Endodermal cell (in vitro differentiated cells): ENCODE measurements around the gene DNMT3A. TPM values are rescaled to one million over a fixed set of nuclear protein-coding genes. Genes with fewer than 3 reads are reported as not detected.

Source experiments
- DNase-seq: peaks from one replicate; pipeline ENCODE4 v3.0.0-alpha.2; 2017
- H3K27ac ChIP-seq: 2 replicates; pipeline ENCODE4 v1.5.1; 2013; ENCODE audit warnings: mild to moderate bottlenecking, low read depth, low read length, moderate library complexity
- H3K27me3 ChIP-seq: 2 replicates; pipeline ENCODE4 v1.6.1; 2013; ENCODE audit warnings: mild to moderate bottlenecking, low read length, moderate library complexity; ENCODE audit not compliant: insufficient read depth, control insufficient read depth, poor library complexity, severe bottlenecking
- H3K36me3 ChIP-seq: 2 replicates; pipeline ENCODE4 v1.7.0; 2013; ENCODE audit warnings: mild to moderate bottlenecking, low read length, moderate library complexity; ENCODE audit not compliant: control insufficient read depth, insufficient read depth
- H3K4me1 ChIP-seq: one replicate; pipeline ENCODE4 v1.7.0; 2013; ENCODE audit warnings: low read length; ENCODE audit not compliant: control insufficient read depth, insufficient read depth
- H3K4me3 ChIP-seq: 2 replicates; pipeline ENCODE4 v1.5.1; 2013; ENCODE audit warnings: mild to moderate bottlenecking, low read length, moderate library complexity
- H3K9ac ChIP-seq: 2 replicates; pipeline ENCODE4 v1.6.1; 2013; ENCODE audit warnings: mild to moderate bottlenecking, low read length, moderate library complexity; ENCODE audit not compliant: poor library complexity, severe bottlenecking; ENCODE audit errors: extremely low read depth
- H3K9me3 ChIP-seq: 2 replicates; pipeline ENCODE4 v1.6.1; 2013; ENCODE audit warnings: mild to moderate bottlenecking, low read length, moderate library complexity; ENCODE audit not compliant: control insufficient read depth
- H3K27ac Mint-ChIP-seq: 2 replicates; pipeline ENCODE4 v1.8.0; 2020; ENCODE audit warnings: mixed read lengths
- H3K27me3 Mint-ChIP-seq: 2 replicates; pipeline ENCODE4 v1.8.0; 2021; ENCODE audit warnings: mild to moderate bottlenecking, mixed read lengths; ENCODE audit not compliant: insufficient read depth
- H3K36me3 Mint-ChIP-seq: 2 replicates; pipeline ENCODE4 v1.8.0; 2020; ENCODE audit warnings: low read depth, mixed read lengths
- H3K4me1 Mint-ChIP-seq: 2 replicates; pipeline ENCODE4 v1.8.0; 2020; ENCODE audit warnings: mixed read lengths
- H3K4me3 Mint-ChIP-seq: 2 replicates; pipeline ENCODE4 v1.8.0; 2020; ENCODE audit warnings: mild to moderate bottlenecking, moderate library complexity, mixed read lengths
- H3K9me3 Mint-ChIP-seq: 2 replicates; pipeline ENCODE4 v1.8.0; 2020; ENCODE audit warnings: mild to moderate bottlenecking, mixed read lengths
- WGBS, 2 experiments: methylation state at CpG; one replicate each; pipeline versions ENCODE4 v1.1.5 to v1.1.7; 2013; ENCODE audit warnings: missing lambda C conversion rate in 2 of 2, mixed read lengths in 1 of 2; ENCODE audit not compliant: insufficient coverage in 1 of 2, insufficient read length in 1 of 2; 5-methylcytosine and 5-hydroxymethylcytosine counted together
- total RNA-seq, 2 donors: library from RNA; stranded (reverse); fragmentation: NEBNext Ultra II Directional in 1 of 2; extraction: Animal tissue kit (Norgen Biotek cat#: 25700) in 1 of 2; gene quantifications; 2 replicates in 1 of 2; 3 replicates in 1 of 2; pipeline ENCODE4 v1.2.1, GENCODE V29; 2021
- TF ChIP-seq, protein P1 (sequence below): fragments of 200-600 bp; sonication (generic); conservative IDR thresholded peaks from 2 replicates; pipeline ENCODE4 v1.5.0; 2021; ENCODE audit warnings: antibody characterized with exemption, mild to moderate bottlenecking

Gene DNMT3A
- total RNA-seq, 2 donors from 2014 or later = 124 to 139 TPM

DNA sequence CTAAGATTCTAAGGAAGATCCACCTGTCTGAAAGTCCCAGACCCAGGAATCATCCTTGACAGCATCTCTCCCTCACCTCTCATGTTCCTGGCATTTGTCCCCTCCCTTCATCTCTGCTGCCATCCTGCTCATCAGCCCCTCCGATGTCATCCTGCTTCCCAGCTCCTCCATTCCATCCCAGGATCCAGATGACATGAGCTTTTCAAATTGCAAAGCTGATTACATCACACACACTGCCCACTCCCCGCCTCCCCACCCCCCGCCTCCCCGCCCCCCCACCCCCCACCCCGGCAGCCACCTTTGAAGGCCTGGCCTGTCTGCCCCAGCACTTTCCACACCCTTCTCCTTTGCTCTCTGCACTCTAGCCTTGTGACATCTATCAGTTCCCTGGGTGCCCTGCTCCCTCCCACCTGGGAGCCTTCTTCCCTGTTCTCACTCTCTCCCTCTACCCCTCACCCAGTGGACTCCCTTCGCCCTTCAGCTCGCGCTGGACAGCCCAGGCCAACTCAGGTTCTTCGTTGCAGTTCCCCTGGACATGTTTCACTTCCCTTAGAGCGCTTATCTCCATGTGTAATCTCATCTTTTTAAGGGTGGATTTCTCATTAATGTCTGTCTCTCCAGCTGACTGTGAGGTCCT, 61.6 kb downstream of the DNMT3A start:
- H3K27ac Mint-ChIP-seq = no peak overlapping the region
- no peak overlapping the region for H3K27ac ChIP-seq
- H3K4me1 Mint-ChIP-seq = peaks cover 12% of the 10 kb centered on the region
- no peak overlapping the region for H3K4me3 ChIP-seq
- TF ChIP-seq, protein P1, sequence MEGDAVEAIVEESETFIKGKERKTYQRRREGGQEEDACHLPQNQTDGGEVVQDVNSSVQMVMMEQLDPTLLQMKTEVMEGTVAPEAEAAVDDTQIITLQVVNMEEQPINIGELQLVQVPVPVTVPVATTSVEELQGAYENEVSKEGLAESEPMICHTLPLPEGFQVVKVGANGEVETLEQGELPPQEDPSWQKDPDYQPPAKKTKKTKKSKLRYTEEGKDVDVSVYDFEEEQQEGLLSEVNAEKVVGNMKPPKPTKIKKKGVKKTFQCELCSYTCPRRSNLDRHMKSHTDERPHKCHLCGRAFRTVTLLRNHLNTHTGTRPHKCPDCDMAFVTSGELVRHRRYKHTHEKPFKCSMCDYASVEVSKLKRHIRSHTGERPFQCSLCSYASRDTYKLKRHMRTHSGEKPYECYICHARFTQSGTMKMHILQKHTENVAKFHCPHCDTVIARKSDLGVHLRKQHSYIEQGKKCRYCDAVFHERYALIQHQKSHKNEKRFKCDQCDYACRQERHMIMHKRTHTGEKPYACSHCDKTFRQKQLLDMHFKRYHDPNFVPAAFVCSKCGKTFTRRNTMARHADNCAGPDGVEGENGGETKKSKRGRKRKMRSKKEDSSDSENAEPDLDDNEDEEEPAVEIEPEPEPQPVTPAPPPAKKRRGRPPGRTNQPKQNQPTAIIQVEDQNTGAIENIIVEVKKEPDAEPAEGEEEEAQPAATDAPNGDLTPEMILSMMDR = no peak
- H3K36me3 ChIP-seq = no peaks in the 10 kb centered on the region
- no peaks in the 10 kb centered on the region for H3K27me3 Mint-ChIP-seq
- DNase-seq = no peak
- H3K4me1 ChIP-seq = no peaks in the 10 kb centered on the region
- H3K9me3 Mint-ChIP-seq = no peaks in the 10 kb centered on the region
- H3K9ac ChIP-seq = no peak overlapping the region
- H3K36me3 Mint-ChIP-seq = no peaks in the 10 kb centered on the region
- no peaks in the 10 kb centered on the region for H3K9me3 ChIP-seq
- 78 to 81% methylated on average over 4 to 6 of the region's 10 CpGs for WGBS, 2 experiments
- H3K27me3 ChIP-seq = no peaks in the 10 kb centered on the region
- no peak overlapping the region for H3K4me3 Mint-ChIP-seq

GRCh38 chr2:25279091-25279651, 62.6 kb downstream of the DNMT3A start:
- Mint-ChIP-seq H3K27me3 (no peaks in the 10 kb centered on the region), H3K36me3 (no peaks in the 10 kb centered on the region), H3K9me3 (no peaks in the 10 kb centered on the region), H3K4me3 (no peak overlapping the region), H3K4me1 (peaks cover 12% of the 10 kb centered on the region), H3K27ac (no peak overlapping the region)
- TF ChIP-seq, protein P1 = no peak
- Histone ChIP-seq H3K4me3 (no peak overlapping the region), H3K9me3 (no peaks in the 10 kb centered on the region), H3K4me1 (no peaks in the 10 kb centered on the region), H3K36me3 (no peaks in the 10 kb centered on the region), H3K9ac (no peak overlapping the region), H3K27me3 (no peaks in the 10 kb centered on the region), H3K27ac (no peak overlapping the region)
- no peak for DNase-seq
- WGBS, 2 experiments = 95% methylated on average over 10 to 12 of the region's 12 CpGs

DNA sequence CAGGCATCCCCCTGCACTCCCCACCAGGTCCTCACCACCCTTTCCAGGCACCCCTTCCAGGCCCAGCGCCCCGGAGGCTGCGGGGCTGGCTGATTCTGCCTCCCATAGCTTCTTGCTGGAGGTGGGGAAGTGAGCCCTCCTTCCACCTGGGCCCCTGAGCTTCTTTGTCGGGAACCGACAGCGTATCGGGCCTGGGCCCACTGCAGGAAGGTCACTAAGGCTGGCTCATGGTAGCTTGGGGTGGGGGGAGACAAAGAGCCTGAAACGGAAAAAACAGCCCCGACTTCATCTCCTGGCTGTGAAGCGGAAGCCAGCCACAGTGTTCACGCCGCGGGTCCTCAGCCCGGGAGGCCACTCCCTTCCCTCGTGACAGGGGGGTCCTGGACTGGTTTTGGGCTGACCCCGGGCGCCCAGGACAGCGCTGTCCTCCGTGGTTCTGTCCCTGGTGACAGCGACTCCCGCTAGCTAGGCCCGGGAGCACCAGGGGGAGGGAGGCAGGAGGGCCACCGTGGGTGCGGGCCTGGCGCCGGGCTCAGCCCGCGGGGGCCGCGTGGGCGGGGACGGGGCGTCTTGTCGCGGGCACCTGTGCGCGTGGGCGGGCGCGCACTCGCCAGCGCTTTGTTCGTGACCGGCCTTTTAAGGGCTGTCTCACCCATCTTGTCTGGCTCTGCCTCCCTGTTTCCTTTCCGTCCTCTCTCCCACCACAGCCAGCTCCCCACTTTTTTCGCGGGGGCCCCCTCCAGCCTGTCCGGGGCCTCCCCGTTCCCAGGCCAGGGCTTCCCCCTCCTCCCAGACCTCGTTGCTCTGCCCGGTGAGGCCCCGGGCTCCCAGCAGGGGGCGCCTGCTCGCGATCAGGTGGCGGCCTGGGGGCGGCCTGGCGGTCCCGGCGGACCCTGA, 64.9 kb downstream of the DNMT3A start:
- Mint-ChIP-seq H3K4me3 (peak overlapping the region; percentile 36), H3K27me3 (peaks cover 2% of the 10 kb centered on the region), H3K27ac (peak overlapping the region; percentile 64), H3K36me3 (no peaks in the 10 kb centered on the region), H3K9me3 (no peaks in the 10 kb centered on the region), H3K4me1 (peaks cover 12% of the 10 kb centered on the region)
- Histone ChIP-seq H3K4me1 (no peaks in the 10 kb centered on the region), H3K27ac (no peak overlapping the region), H3K36me3 (no peaks in the 10 kb centered on the region), H3K4me3 (no peak overlapping the region), H3K9me3 (no peaks in the 10 kb centered on the region), H3K9ac (no peak overlapping the region), H3K27me3 (no peaks in the 10 kb centered on the region)
- 44 to 60% methylated on average over 33 to 60 of the region's 60 CpGs for WGBS, 2 experiments
- peak; percentile 93 for DNase-seq
- TF ChIP-seq, protein P1 = peak; percentile 97
